ENCODE results near the gene CANX. TPM values are rescaled to one million over a fixed set of nuclear protein-coding genes. Genes with fewer than 3 reads are reported as not detected.
"Not testable (repeated sequence)": the region's sequence is repeated elsewhere in the genome, so short reads cannot be mapped to it uniquely, and the experiment has no call there.

Gene CANX
- total RNA-seq, 1 donor from 2014 or later, result 403 TPM

DNA sequence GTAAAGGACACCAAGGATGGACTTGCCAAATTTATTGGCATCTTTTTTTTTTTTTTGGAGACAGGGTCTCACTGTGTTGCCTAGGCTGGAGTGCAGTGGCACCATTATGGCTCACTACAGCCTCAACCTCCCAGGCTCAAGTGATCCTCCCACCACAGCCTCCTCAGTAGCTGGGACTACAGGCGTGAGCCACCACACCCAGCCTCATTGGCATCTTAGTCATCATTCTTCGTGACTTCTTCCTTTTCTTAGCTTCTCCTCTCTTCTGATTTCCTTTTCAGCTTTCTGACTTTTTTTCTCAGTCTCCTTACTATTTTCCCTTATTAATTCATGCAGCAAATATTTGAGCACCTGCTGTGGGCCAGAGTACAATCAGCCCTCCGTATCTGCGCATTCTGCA lies 40.0 kb downstream of the CANX start:
- peaks cover 6% of the 10 kb centered on the region for H3K4me1 ChIP-seq
- H2AFZ ChIP-seq (replicated peaks), result no peak overlapping the region
- Mint-ChIP-seq H3K4me3 (no peak overlapping the region), H3K27me3 (ENCODE audit: insufficient read depth, low read depth) (peaks cover 6% of the 10 kb centered on the region), H3K36me3 (peaks cover 39% of the 10 kb centered on the region), H3K27ac (no peak overlapping the region), H3K4me1 (peaks cover 15% of the 10 kb centered on the region), H3K9me3 (peaks cover 15% of the 10 kb centered on the region)
- no peaks in the 10 kb centered on the region for H3K27me3 ChIP-seq
- H3F3A ChIP-seq (ENCODE audit: low read depth), result peaks cover 2% of the 10 kb centered on the region
- peaks cover 82% of the 10 kb centered on the region for H4K20me1 ChIP-seq (ENCODE audit: low read depth)
- TF ChIP-seq EZH2 (IDR thresholded peaks at IDR 0.05), result no peak
- TF ChIP-seq, protein P1, sequence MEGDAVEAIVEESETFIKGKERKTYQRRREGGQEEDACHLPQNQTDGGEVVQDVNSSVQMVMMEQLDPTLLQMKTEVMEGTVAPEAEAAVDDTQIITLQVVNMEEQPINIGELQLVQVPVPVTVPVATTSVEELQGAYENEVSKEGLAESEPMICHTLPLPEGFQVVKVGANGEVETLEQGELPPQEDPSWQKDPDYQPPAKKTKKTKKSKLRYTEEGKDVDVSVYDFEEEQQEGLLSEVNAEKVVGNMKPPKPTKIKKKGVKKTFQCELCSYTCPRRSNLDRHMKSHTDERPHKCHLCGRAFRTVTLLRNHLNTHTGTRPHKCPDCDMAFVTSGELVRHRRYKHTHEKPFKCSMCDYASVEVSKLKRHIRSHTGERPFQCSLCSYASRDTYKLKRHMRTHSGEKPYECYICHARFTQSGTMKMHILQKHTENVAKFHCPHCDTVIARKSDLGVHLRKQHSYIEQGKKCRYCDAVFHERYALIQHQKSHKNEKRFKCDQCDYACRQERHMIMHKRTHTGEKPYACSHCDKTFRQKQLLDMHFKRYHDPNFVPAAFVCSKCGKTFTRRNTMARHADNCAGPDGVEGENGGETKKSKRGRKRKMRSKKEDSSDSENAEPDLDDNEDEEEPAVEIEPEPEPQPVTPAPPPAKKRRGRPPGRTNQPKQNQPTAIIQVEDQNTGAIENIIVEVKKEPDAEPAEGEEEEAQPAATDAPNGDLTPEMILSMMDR (IDR thresholded peaks at IDR 0.05), result no peak
- TF ChIP-seq EZH2phosphoT487 (IDR thresholded peaks at IDR 0.05), result no peak
- DNase-seq (ENCODE audit: low spot score), result no peak
- no peak overlapping the region for H3K4me3 ChIP-seq
- H3K36me3 ChIP-seq, result peaks cover 4% of the 10 kb centered on the region
- no peak overlapping the region for H3K4me2 ChIP-seq
- H3K9me3 ChIP-seq (ENCODE audit: low read depth), result no peaks in the 10 kb centered on the region
- H3K27ac ChIP-seq, result no peak overlapping the region
- H3K79me2 ChIP-seq (ENCODE audit: low read depth), result peaks cover 100% of the 10 kb centered on the region
- no peak overlapping the region for H3K9ac ChIP-seq

DNA sequence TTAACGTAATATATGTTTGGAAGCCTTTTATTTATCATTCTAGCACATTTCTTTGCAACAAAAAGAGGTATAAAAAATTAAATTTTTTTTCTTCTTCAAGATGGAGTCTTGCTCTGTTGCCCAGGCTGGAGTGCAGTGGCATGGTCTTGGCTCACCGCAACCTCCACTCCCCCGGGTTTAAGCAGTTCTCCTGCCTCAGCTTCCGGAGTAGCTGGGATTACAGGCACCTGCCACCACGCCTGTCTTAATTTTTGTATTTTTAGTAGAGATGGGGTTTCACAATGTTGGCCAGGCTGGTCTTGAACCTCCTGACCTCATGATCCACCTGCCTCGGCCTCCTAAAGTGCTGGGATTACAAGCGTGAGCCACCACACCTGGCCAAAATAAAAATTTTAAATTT lies 45.3 kb downstream of the CANX start:
- H3K4me1 Mint-ChIP-seq; H3K36me3 ChIP-seq; H3K27me3 ChIP-seq; H3K9ac ChIP-seq; H3K27ac Mint-ChIP-seq; H2AFZ ChIP-seq (replicated peaks); H3K27me3 Mint-ChIP-seq (ENCODE audit: insufficient read depth, low read depth); H3K4me3 Mint-ChIP-seq; DNase-seq (ENCODE audit: low spot score); H3F3A ChIP-seq (ENCODE audit: low read depth); H3K9me3 ChIP-seq (ENCODE audit: low read depth); H3K4me1 ChIP-seq; H3K4me2 ChIP-seq; H3K27ac ChIP-seq; H3K4me3 ChIP-seq: not testable (repeated sequence)
- H4K20me1 ChIP-seq (ENCODE audit: low read depth), result peaks cover 50% of the 10 kb centered on the region
- H3K36me3 Mint-ChIP-seq, result peaks cover 37% of the 10 kb centered on the region
- H3K79me2 ChIP-seq (ENCODE audit: low read depth), result peaks cover 100% of the 10 kb centered on the region
- peaks cover 23% of the 10 kb centered on the region for H3K9me3 Mint-ChIP-seq

DNA sequence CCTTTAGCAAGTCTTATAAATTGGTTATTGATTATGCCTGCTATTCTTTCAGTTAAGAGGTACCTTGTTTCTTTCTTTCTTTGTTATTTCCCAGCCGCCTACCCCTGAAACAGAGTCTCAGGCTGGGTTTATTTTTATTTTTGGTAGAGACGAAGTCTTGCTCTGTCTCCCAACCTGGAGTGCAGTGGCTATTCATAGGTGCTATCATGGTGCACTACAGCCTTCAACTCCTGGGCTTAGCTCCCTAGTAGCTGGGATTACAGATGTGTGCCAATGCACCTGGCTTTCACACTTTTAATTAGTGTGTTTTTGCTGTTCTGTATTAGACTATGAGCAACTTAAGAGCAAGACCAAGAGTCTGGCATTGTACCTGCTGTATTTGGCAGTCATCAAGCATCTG lies 48.1 kb downstream of the CANX start:
- Histone ChIP-seq H3K9me3 (ENCODE audit: low read depth) (no peaks in the 10 kb centered on the region), H3K27me3 (no peaks in the 10 kb centered on the region), H4K20me1 (ENCODE audit: low read depth) (peaks cover 56% of the 10 kb centered on the region), H3K9ac (no peak overlapping the region), H3K4me1 (no peaks in the 10 kb centered on the region), H3K4me2 (no peak overlapping the region), H3K79me2 (ENCODE audit: low read depth) (peaks cover 100% of the 10 kb centered on the region), H3F3A (ENCODE audit: low read depth) (no peaks in the 10 kb centered on the region), H3K4me3 (no peak overlapping the region), H3K27ac (no peak overlapping the region), H3K36me3 (no peaks in the 10 kb centered on the region), H2AFZ (replicated peaks) (no peak overlapping the region)
- Mint-ChIP-seq H3K4me3 (no peak overlapping the region), H3K36me3 (peaks cover 33% of the 10 kb centered on the region), H3K27me3 (ENCODE audit: insufficient read depth, low read depth) (peaks cover 3% of the 10 kb centered on the region), H3K27ac (no peak overlapping the region), H3K4me1 (no peaks in the 10 kb centered on the region), H3K9me3 (peaks cover 10% of the 10 kb centered on the region)
- TF ChIP-seq, protein P1 (IDR thresholded peaks at IDR 0.05), result no peak
- no peak for TF ChIP-seq EZH2 (IDR thresholded peaks at IDR 0.05)
- TF ChIP-seq EZH2phosphoT487 (IDR thresholded peaks at IDR 0.05), result no peak
- DNase-seq (ENCODE audit: low spot score), result no peak

DNA sequence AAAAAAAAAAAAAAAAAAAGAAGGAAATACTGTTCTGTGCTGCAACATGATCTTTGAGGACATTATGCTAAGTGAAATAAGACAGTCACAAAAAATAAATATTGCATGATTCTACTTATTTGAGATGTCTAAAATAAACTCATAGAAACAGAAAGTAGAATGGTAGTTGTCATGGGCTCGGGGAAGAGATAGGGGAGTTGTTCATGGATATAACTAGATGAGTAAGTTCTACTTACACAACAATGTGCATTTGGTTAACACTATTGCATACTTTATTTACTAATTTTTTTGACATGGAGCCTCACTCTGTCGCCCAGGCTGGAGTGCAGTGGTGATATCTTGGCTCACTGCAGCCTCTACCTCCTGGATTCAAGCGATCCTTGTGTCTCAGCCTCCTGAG lies 49.0 kb downstream of the CANX start:
- no peak overlapping the region for H3K27ac Mint-ChIP-seq
- Histone ChIP-seq H3K4me3 (no peak overlapping the region), H3K9ac (no peak overlapping the region), H3K27ac (no peak overlapping the region), H3K4me1 (no peaks in the 10 kb centered on the region), H3K4me2 (no peak overlapping the region), H3K36me3 (no peaks in the 10 kb centered on the region), H4K20me1 (ENCODE audit: low read depth) (peaks cover 56% of the 10 kb centered on the region), H3K9me3 (ENCODE audit: low read depth) (no peaks in the 10 kb centered on the region), H3K27me3 (no peaks in the 10 kb centered on the region), H2AFZ (replicated peaks) (no peak overlapping the region), H3F3A (ENCODE audit: low read depth) (no peaks in the 10 kb centered on the region), H3K79me2 (ENCODE audit: low read depth) (peaks cover 100% of the 10 kb centered on the region)
- DNase-seq (ENCODE audit: low spot score), result no peak
- no peaks in the 10 kb centered on the region for H3K4me1 Mint-ChIP-seq
- no peak overlapping the region for H3K4me3 Mint-ChIP-seq
- peaks cover 3% of the 10 kb centered on the region for H3K27me3 Mint-ChIP-seq (ENCODE audit: insufficient read depth, low read depth)
- H3K36me3 Mint-ChIP-seq, result peaks cover 30% of the 10 kb centered on the region
- TF ChIP-seq, protein P1 (IDR thresholded peaks at IDR 0.05), result no peak
- no peak for TF ChIP-seq EZH2phosphoT487 (IDR thresholded peaks at IDR 0.05)
- peaks cover 8% of the 10 kb centered on the region for H3K9me3 Mint-ChIP-seq
